GM23338 (cell line): ENCODE results near the gene B4GALNT1.

ENCODE experiments used
- CREB1 ChIP-seq: fragments of 250-450 bp; sonication (Bioruptor Pico); IDR thresholded peaks from 2 replicates; pipeline ENCODE4 v1.5.0; 2020; ENCODE audit warnings: low read depth, mild to moderate bottlenecking, moderate library complexity
- CTCF ChIP-seq, 2 experiments: fragments of 200-600 bp in 1 of 2; sonication (generic) in 1 of 2; conservative IDR thresholded peaks; 2 replicates each; pipeline versions ENCODE4 v1.5.1 to v1.6.1; 2016 to 2017; ENCODE audit warnings: antibody characterized with exemption in 2 of 2, low read depth in 2 of 2, mild to moderate bottlenecking in 2 of 2, moderate library complexity in 1 of 2
- EZH2 ChIP-seq: fragments of 200-600 bp; sonication (generic); IDR thresholded peaks from one replicate; pipeline ENCODE4 v1.8.0; 2017; ENCODE audit warnings: antibody characterized with exemption, mild to moderate bottlenecking, low read depth; ENCODE audit not compliant: unreplicated experiment
- EZH2phosphoT487 ChIP-seq: fragments of 200-600 bp; sonication (generic); IDR thresholded peaks from one replicate; pipeline ENCODE4 v1.8.1; 2018; ENCODE audit warnings: antibody characterized with exemption; ENCODE audit not compliant: unreplicated experiment
- JUNB ChIP-seq: IDR thresholded peaks from one replicate; pipeline ENCODE4 v1.6.1; 2016; ENCODE audit warnings: antibody characterized with exemption; ENCODE audit not compliant: unreplicated experiment
- POLR2AphosphoS5 ChIP-seq: IDR thresholded peaks from 2 replicates; pipeline ENCODE4 v1.6.1; 2016; ENCODE audit warnings: antibody characterized with exemption, low read depth
- REST ChIP-seq: IDR thresholded peaks from one replicate; pipeline ENCODE4 v1.6.1; 2018; ENCODE audit warnings: antibody characterized with exemption; ENCODE audit not compliant: unreplicated experiment
- ZNF114 ChIP-seq: fragments of 250-450 bp; sonication (Bioruptor Pico); IDR thresholded peaks from 2 replicates; pipeline ENCODE4 v1.5.0; 2020; ENCODE audit warnings: mild to moderate bottlenecking, moderate library complexity

- TF ChIP-seq CTCF (conservative IDR thresholded peaks at IDR 0.05; ENCODE audit: low read depth in 2 of 2) (no peak), REST (no peak), EZH2 (no peak), ZNF114 (CRISPR knock-in tag) (no peak), POLR2AphosphoS5 (no peak), CREB1 (no peak), EZH2phosphoT487 (no peak), JUNB (no peak)
Measured at GRCh38 chr12:57625261-57626032, 7.6 kb downstream of the B4GALNT1 start.
